Activated T-cell treated with anti-CD3 and anti-CD28 coated beads for 48 hours (primary cell): ENCODE measurements around the gene MRTFA.
"Not testable (repeated sequence)": the region's sequence is repeated elsewhere in the genome, so short reads cannot be mapped to it uniquely, and the experiment has no call there.

Experiments
- DNase-seq: peaks from one replicate; pipeline ENCODE4 v3.0.0-alpha.2; 2020; ENCODE audit warnings: low read depth

MRTFA gene

DNA sequence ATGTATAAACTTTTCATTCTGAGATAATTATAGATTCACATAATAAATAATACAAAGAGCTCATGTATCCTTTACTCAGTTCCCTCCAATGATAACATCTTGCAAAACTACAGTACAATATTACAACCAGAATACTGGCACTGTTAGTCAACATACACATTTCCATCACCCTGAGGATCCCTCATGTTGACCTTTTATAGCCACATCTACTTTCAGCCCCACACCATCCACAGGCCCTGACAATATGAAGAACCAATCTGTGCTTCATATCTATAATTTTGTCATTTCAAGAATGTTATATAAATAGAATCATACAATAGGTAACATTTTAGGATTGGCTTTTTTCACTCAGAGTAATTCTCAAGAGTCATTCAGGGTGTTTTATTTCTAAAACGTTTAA is 115.5 kb downstream of the MRTFA start:
- no peak for DNase-seq

DNA sequence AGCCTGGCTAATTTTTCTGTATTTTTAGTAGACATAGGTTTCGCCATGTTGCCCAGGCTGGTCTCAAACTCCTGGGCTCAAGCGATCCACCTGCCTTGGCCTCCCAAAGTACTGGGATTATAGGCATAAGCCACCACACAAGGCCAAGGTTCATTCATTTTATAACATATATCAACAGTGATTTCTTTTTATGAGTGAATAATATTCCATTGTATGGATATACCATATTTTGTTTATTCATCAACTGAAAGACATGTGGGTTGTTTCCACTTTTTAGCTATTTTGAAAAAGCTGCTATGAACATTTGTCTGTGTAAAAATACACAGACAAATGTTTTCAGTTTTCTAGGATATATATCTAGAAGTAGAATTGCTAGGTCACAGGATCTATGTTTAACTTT is 116.0 kb downstream of the MRTFA start:
- DNase-seq, result no peak

DNA sequence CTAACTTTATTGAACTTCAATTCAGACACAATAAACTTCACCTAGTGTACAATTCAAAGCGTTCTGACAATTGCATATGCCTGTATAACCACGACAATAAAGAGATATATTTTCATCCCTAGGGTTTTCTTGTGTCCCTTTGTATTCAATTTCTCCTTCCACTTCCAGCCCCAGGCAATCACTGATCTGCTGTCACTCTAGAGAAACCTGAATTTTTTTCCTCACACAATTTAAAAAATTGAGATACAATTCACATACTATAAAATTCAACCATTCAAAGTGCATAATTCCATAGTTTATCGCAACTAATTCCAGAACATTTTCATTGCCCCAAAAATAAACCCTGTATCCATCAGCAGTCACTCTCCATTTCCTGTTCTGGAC is 116.6 kb downstream of the MRTFA start:
- no peak for DNase-seq

DNA sequence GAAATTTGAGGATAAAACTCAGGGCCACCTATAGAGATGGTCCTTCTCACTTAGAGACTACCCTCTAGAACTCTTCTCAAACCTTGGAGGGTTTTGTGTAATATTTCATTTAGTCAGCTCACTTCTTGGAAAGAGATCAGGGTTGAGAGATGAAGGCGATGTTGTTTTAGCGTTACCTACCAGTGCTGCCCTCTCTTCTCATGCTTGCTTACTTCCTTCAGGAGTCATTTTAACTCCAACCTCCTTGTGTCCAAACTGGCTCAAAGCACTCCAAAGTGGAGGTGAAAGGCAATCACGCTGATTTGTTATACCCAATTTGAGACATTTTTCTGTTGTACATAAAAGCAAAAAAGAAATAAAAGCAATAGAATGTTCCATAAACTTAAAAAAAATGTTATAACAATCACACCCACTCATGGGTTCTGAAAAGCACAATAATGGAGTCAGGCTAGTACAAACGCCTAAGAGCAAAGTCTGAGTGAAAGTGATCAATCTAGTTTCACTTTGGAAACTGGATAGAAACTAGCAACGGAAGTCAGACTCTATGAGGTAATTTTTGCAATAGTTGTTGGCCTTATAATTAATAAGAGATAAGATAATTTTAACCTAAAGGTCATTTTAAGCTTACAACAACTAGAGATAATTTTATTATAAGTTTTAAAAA is 117.1 kb downstream of the MRTFA start:
- DNase-seq, result no peak

DNA sequence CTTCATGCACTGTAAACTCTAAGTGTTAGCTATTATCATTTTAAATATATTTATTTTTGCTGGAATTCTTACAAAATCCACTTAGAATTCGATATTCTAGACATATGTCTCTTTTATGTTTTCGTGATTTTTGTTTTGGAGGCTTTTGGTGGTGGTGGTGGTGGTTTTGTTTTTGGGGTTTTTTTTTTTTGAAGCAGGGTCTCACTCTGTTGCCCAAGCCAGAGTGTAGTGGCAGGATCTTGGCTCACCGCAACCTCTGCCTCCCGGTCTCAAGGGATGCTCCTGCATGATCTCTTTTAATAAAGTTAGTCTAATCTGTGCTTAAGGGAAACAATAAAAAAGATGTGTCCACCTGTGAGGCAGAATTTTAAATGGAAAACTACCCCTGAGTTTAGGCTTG is 117.7 kb downstream of the MRTFA start:
- no peak for DNase-seq

DNA sequence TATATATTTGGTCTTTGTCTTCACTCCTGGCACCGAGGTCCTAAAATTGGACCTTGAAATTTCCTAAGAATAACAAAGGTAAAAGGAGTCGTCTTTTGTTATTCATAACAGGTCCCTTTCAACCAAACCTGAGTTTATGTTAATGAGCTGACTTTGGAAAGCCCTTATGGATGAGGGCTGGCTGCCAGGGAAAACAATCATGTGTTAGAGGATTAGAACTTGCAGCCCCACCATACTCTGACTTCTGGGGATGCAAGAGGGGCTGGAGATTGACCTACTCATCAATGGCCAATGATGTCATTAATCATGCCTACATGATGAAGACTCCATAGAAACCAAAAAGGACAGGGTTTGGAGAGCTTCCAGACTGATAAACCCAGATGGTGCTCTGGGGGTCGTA is 118.9 kb downstream of the MRTFA start:
- no peak for DNase-seq

DNA sequence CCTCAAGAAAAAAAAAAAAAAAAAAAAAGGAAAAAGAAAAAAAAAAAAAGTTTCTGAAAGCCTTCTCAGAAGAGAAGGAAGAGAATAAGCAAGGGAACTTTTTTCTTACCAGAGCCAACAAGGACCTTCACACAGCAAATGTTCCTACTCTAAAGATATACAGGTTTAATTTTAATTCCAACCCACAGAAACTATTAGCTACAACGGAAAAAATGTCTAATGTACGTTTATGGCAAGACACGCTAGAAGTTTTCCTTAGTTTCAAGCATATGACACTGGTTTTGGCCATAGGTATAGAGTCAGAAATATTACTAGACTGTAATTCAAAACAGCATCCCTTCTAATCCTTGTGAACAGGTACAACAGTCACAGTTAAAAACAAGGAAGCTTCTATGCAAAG is 120.1 kb downstream of the MRTFA start:
- no peak for DNase-seq

DNA sequence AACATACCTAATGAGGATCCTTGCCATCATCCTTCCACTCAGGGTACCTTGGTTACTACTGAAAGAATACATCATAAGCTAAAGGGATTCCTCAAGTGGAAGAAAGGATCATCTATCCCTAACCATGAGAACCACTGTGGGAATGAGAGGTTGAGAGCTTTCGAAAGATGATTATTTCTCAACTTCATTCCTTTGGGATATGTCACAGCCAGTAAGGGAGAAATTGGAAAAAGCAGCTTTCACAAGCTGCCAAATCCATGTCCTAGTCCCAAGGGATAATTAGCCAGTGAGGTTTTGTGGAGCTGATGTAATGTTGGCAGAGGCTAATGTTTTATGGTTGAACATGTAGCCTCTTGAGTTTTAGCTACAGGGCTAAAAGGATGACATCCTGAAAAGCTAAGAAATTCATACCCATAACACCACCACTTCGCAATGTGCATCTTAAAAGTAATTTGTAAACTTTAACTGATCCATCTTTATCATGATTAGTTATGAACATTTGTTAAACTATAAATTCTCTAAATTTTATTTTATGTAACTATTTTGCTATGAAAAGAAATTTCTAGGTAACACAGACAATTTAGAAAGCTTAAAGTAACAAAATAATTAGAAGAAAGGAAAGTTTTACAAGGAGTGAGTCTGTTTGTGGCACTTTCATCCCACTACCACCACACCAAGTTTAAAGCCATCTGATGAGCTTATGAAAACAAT is 123.9 kb downstream of the MRTFA start:
- no peak for DNase-seq

DNA sequence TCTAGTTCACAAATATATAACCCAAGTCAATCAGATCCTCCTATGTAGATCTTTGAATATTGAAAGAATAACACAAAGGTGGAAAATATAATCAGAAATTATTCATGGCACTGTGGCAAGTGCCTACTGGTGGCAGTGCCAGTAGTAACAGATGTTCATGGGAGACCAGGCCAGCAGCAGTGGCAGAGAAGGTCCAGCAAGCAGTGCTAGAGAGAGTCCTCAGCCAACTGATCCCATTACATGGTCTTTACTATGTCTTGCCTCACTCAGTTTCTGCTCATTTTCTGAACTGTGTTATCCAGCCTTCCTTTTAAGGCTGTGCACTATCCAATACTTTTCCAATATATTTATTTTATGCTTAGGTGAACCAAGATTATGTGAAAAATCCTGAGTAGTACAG is 124.9 kb downstream of the MRTFA start:
- no peak for DNase-seq

DNA sequence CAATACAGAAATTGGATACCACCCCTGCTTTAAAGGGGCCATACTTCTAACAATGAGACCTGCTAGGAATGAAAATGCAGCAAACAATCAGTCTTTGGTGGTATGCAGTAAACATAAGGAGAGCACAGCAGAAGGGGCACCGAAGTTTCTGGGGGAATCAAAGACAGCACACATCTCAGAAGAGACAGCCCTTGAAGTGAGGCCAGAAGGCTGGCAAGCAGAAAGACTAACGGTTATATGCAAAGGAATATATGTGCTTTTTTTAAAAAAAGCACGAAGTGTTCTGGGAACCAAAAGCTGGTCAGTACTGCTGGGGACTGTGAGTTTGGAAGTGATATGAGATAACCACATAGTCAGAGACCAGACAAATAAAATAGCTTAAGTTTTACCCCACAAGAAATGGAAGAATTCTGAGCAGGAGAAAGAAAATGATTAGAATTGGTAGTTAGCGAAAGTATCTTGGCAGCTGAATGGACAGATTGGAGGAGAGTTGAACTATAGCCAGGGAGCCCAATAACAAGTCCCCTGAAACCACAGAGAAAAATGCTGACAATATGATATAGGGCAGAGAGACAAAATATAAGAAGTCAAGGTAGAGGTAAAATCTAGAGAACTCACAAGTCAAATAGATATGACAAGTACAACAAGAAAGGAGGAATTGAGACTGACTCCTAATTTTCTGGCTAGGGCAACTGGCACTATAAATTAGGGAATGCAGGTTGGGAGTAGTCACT is 125.7 kb downstream of the MRTFA start:
- no peak for DNase-seq

DNA sequence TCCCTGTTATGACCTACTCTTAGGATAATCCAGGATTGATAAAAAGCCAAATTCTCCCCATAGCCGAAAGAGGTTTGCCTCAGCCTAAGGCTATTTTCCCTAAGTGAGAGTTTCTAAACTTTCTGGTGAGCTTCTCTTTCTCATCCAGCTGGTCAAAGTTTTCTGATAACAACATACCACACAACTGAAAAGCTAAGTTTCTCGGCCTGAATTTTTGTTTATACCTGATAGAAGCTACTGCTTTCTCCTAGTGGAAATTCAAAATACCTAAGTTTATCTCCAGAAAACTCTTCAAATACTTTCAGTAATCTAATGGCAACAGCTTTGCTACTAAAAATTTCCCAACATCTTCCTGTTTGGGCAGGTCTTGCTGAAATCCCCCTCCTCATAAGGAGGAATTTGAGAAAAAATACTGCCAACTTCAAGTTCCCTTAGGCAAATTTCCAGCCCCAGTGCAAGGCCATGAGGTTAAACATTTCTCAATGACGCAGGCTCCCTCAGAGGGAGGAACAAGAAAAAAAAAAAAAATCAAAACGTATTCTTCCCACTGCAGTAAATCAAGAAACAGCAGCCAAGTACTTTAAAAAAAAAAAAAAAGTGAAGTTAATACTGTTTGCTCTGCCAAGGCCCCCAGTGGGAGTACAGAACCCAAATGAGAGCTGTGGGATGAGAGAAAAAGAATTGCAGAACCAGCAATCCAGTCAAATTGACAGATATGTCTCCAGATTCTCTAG is 127.0 kb downstream of the MRTFA start:
- DNase-seq, result no peak

DNA sequence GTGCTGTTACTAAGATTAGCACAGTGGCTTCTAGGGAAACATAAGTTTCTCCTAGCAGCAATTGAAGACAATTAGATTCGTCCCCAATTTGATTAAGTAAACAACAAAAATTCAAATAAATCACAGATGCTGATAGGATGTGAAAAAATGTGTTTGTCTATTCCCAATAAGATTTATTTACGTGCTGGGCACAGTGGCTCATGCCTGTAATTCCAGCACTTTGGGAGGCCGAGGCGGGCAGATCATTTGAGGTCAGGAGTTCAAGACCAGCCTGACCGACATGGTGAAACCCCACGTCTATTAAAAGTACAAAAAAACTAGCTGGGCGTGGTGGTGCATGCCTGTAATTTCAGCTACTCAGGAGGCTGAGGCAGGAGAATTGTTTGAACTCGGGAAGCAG is 128.5 kb downstream of the MRTFA start:
- not testable (repeated sequence) for DNase-seq

DNA sequence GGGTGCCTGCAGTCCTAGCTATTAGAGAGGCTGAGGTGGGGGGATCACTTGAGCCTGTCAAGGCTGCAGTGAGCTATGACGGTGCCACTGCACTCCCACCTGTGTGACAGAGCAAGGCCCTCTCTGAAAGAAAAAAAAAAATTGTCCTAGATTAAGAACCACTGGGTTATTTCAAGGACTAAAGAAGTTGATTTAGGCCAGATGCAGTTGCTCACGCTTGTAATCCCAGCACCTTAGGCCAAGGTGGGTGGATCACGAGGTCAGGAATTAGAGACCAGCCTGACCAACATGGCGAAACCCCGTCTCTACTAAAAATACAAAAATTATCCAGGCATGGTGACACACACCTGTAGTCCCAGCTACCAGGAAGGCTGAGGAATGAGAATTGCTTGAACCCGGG is 129.0 kb downstream of the MRTFA start:
- DNase-seq, result no peak

DNA sequence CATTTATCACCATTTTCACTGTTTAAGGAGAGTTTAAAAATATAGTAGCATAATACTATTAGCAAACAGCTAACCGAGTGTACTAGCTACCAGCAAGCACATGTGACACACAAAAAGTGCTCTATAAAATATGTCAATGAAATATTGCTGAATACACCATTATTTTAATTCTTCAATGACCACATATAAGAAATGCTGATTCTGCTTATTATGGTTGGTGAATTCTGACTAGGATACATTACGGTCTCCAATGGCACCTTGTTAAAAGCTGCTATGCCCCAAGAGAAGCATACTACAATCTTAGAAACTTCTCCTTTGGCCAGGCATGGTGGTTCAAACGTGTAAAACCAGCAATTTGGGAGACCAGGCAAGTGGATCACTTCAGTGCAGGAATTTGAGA is 129.8 kb downstream of the MRTFA start:
- DNase-seq, result no peak

DNA sequence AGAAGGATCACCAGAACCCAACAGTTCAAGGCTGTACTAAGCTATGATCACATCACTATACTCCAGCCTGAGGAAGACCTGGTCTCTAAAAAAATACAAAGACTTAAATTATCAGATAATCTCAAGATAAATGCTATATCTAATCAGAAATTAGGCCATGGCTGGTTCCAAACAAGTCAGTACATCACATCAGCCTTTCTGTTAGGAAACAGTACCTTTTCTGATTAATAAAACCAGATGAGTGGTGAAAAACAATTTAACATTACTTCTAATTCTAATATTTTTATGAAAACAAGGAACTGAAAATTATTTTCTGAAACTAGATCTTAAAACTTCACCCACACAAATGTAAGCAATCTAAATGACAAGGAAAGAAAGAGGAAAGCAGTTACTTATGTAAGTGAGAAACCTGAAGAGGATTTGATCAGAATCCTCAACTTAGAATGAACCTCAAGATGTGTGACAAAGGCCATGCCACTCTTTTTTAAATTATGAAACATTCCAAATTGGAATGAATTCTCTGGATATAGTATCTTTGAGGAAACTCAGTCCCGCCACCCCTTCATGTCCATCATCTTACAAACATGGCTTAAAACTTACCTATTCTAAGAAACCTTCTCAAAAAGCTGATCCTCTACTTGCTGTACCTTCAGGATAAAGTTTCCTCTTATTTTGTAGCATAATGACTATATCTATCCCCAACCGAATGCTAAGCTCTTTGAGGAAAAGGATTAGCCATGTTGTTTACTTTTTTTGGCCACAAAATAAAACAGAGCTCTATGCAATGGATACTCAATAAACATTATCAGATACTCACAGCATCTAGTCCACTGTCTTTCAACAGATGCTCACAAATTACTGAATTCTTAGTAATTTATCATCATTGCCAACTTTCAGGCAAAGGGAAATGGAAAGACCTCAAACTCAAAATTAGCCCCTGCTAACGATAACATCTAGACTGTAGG is 132.0 kb downstream of the MRTFA start:
- no peak for DNase-seq

DNA sequence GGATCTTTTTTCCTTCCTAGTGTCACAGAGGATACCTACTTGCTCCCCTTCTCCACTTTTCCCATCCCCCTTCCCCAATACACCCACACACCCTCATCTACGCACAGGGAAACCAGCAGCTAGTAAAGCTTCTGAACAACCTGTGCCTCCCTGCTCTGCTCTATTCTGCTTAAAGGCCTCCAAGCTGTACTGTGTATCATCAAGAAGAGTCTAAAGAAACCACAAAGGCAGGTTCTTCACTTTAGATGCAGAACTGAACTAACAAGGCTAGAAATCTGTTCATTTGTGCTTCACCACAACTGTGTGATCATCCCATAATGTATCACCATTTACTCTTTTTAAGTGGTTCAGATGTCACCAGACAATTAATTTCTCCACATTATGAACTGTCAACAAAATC is 133.6 kb downstream of the MRTFA start:
- no peak for DNase-seq

DNA sequence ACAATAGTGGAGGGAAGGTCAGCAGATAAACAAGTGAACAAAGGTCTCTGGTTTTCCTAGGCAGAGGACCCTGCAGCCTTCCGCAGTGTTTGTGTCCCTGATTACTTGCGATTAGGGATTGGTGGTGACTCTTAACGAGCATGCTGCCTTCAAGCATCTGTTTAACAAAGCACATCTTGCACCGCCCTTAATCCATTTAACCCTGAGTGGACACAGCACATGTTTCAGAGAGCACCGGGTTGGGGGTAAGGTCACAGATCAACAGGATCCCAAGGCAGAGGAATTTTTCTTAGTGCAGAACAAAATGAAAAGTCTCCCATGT is 136.1 kb downstream of the MRTFA start:
- DNase-seq, result not testable (repeated sequence)

DNA sequence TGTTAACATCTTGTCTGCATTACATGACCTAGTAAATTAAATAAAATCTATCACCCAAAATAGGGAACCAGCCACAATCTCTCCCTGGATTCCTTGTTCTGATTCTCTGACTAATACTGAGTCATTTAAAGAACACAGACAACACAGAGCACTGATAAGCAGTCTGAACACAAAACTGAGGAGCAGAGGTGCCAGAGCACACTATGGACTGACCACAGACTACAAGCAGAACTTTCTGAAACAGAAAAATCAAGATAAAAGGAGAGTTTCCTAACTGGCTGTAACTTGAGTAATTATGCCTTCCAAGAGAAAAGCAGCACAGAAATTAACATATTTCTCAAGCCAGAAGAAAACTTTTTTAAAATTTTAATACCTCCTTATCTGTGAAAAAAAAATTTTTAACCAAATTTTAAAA is 137.3 kb downstream of the MRTFA start:
- no peak for DNase-seq

DNA sequence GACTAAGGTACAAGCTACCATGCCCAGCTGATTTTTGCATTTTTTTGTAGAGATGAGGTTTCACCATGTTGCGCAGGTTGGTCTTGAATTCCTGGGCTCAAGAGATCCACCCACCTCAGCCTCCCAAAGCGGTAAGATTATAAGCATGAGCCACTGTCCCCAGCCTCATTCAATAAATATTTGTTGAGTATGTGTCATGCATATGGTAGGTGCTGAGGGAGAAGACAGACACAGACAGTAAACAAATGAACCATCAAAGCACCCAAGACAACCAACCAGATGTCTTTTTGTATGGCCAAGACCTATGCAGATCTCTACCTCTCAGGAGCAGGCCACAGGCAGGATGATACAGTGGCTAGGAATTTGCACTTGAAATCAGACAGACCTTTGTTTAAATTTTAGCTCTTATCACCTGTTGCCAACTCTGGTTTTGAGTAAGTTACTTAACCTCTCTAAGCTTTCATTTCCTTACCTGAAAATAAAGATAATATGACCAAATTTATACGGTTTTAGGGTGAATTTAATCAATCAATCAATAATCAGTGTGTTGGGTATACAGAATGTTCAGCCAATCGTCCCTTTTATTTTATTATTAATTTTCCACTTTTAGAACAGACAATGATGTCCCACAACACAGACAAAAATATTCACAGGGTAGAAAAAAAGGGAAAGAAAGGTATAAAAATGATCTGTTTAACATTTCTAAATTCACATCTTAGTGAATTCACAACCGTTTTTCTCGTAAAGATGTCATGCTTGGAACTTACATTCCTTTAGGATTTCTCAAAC is 137.9 kb downstream of the MRTFA start:
- DNase-seq, result no peak

DNA sequence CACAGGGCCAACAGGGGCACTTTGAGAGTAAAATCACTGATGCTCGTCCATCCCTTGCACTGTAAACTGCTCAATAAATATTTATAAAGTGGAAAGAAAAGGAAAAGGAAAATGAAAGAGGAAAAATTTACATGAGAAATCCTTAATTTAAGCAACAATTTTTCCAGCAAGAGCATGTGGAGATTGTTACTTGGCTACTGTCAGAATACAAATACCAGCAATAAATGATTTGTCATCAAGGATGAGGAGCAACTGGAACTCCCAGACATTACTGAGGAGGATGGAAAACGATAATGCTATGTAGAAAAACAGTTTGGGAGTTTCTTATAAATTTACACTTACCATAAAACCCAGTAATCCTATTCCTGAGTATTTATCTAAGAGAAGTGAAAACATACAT is 143.1 kb downstream of the MRTFA start:
- no peak for DNase-seq
